Fibroblast of upper back skin (primary cell): ENCODE results near the gene PBX3.
A peak's percentile ranks its signal among the peaks of the same experiment; 100 is the strongest.

Experiments used
- DNase-seq: peaks from one replicate; pipeline ENCODE4 v3.0.0-alpha.2; 2013

Gene PBX3

DNA sequence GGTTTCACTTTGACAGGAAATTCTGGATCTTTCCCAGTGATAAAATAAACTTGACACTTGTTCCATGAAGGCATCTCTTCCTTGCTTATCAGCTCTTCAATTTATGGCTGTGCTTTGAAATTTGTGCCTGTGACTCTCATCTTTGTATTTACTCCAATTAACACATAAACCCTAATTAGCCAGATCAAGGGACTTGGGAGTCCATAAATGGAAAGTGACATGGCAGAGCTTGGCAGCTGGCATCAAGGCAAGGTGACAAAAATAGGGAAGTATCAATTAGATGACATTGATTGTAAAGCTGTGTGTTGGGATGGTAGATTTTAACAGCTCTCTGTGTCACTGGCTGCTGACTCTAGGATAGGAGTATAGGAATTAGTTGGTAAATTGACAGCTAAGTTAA lies 133.9 kb downstream of the PBX3 start:
- DNase-seq: no peak

DNA sequence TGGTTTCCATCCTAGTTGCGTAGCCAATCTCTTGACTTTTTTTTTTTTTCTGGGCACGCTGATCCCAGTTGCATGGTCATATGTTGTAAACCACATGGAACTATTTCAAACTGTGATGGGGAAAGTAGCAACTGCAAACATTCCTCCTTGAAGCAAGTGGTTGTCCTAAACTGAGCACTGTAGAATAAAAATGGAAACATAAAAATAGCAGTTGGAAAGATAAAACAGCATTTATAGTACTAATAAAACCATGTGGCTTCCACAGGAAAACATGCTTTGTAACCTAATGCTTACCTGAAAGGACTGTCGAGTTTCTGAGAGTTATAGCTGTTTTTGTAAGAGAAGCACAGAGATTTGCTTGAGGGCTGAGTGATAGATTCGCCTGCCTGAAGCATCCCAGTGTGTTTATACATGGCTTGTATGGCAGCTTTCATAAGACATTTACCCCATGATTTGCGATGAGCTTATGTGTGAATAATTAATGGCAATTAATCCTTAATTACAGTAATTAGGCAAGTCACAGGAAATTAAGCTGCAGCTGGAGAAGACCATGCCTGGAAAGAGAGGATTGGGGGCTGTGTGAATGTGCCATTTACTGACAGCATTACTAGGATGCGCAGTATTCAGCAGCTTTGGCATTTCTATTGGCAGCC lies 136.5 kb downstream of the PBX3 start:
- DNase-seq: no peak

DNA sequence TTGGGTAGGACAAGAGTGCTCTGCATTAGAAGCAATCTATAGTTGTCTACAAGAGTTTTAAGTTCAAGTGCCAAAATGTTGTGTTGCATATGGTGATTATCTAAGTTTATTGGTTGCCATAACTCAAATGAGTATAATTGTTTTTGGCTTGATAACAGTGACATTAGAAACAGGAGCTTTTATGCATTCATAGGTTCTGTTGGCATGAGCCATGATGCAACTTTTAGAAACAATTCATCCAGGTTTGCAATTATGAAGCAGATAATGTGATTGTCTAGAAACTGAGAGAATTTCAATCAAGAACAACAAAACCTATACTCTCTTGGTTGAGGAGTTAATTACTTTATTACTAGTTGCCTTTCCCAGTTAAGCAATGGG lies 137.0 kb downstream of the PBX3 start:
- no peak for DNase-seq

DNA sequence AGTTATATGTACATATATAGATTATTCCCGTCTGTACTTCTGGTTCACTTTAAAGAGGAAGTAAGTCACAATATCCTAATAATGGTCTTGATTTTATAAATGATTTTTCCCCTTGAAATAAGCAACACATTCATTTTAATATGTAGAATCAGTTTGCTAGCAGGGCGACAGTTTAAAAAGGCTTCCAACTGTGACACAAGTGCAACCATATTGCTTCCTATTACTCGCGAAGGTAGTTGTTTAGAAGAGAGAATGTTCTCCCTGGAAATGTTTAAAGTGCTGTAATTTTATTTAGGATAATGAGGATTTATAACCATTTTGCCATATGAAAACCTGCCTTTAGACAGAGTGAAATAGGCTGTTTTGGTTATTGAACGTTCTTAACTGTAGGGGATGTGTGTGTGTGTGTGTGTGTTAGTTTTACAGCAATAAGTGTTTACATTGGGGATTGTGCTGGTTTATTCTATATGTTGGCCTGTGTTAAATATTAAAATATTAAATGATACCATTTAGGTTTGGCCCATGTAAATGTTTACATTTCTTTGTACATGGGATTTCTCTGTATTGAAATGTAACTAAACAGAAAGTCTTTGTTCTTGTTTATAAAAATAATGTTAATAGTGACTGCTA lies 138.3 kb downstream of the PBX3 start:
- no peak for DNase-seq

DNA sequence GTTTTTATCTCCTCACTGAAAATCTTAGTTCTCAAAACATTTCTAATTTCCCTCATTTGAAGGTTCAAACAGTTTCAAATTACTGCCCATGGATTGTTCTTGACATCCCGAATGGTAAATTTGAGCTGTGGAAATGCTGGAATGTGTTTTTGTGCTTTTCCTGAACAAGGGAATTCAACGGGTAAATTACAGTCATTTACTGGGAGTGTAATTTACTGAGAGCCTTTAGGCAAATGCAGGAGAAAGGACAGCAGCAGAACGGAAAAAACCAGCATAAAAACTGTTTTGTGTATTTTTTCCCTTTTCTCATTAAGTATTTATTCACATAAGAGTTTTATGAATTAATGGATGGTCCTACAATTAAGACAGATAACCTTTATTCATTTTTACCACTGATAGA lies 139.2 kb downstream of the PBX3 start:
- DNase-seq: no peak

DNA sequence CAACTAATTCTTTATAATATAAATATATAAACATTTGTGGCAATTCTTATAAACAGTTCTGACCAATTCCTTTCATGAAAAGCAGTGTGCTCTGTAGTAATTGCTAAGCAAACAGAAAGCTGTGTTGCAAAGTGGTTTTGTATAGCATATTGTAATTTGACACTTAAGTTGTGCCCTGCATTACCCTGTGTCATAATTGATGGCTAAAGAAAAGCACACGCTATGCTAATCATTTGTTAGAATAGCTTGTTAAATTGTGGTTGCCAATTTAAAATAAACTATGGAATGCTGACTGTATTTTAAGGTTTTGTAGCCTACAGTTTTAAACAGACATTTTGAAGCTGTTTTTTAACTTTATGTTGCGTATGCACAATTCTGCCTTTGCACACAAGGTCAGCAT lies 140.0 kb downstream of the PBX3 start:
- DNase-seq: no peak

DNA sequence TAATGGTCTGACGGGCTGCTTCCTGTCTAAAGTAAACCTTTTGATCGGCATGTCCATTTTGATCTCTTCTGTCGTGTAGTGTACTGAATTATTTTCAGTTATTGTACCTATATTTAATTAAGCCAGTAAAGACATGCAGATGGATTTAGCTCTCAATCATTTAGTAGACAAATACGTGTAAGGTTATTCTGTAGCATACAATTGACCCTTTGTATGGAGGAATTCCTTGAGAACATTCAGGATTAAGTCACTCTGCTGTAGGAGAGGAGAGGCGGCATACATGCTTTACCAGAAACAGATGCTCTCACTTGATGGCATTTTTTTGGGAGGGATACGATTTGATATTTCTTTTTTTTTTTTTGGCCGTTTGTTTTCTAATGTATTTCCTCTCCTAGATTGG lies 141.0 kb downstream of the PBX3 start:
- DNase-seq: peak; percentile 41

DNA sequence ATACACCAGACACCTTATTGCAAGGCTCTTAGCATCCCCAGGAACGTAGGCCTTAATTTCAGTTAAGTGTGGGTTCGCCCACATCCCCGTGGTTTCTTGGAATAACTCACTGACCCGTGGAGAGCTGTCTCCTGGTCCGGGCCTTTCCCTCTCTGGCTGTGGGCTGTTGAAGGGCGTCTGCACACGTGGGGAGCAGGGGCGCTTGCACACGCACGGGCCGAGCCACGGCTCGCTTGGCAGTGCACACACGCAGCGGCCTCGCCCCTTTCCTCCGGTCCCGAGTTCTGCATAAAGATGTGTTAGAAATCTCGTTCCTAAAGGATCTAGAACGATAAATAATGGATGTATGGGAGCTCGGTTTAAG lies 141.9 kb downstream of the PBX3 start:
- DNase-seq: no peak

DNA sequence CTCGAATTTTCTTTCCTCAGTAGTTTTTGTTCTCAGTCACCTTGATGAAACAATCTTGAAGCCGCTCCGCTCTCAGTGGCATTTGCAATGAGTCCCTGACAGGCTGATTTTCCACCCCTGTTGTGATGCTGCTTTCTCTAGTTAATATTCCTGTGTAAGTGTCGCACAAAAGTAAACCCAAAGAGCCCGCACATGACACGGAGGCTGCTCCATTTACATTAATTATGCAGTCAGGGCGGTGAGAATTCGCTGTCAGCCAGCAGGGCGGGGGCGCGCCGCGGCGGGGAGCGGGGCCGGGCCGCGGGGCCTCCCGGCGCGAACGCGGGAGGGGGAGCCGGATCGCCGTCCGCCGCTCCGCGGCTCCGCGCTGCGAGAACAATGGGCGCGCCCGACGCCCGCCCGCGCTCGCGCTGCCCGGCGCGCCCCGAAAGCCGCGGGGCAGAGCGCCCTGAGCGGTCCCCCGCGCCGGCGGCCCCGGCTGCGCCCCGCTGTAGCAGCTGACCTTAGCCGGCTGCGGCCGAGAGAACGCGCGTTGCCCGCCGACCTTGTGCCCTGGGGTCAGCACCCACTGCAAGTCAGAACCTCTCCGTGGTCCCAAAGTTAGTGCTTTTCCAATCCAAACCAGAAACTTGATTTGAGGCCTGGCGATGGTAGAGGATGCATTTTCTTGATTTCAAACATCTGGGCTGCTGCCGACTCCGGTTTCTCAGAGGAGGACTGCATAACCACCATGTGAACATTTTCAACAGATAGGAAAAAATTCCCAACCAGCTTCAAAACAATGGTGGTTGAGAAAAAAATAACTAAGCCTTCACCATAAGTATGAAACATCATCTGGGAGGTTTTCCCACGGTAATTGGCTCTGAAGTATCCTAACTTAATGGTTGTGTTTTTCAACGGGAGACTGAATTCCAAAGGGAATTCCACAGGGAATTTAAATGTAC lies 142.6 kb downstream of the PBX3 start:
- DNase-seq: peak; percentile 55

DNA sequence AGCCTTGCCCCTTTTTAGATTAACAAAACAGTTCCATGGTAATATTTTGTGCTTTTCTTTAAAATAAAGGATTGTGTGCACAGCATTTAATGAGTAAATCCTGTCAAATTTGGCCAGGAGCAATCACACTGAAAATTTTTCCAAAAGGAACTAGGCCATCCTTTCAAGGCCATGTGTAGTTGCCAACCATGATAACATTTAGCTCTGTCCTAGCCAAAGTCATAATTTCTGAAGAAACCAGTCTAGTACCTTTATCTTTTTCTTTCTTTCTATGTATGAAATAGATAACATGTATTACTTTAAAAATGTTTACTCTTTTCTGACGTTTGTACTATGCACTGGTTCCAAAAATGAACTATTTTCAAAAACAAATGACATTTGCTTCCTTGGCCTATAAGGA lies 143.7 kb downstream of the PBX3 start:
- no peak for DNase-seq

DNA sequence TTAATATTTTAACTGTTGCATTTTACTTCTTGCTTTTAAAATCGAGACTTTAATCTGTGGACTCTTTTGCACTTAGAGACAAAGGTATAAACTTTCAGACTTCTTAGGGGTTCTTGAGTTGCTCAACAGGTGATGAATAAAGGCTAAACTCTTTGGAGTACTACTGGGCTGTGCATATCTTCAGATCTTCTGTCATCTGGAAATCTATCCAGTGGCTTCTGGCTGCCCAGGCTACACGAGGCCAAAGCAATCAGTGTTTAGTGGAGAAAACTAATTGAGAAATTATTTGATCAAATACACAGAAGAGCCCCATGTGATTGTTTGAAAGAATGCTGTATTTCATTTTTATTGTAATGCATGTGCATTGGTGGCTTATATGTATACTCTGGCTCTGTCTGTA lies 146.1 kb downstream of the PBX3 start:
- no peak for DNase-seq

DNA sequence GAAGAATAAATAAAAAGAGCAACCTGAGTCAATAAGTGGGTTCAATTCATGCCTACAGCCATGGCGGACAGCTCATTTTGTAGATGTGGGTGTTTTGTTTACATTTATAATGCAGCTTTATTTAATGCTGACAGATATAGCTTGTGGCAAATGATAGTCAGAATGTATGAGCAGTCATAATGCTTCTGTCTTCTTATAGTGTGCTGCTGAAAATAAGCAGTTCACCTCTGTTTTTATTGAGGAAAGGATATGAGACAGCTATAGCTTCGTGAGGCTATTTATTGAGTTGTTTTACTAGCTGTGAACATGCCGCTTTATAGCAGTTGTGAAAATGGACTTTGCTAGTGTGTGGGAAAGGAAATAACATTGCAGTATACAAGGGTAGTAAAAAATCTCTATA lies 147.4 kb downstream of the PBX3 start:
- DNase-seq: no peak

DNA sequence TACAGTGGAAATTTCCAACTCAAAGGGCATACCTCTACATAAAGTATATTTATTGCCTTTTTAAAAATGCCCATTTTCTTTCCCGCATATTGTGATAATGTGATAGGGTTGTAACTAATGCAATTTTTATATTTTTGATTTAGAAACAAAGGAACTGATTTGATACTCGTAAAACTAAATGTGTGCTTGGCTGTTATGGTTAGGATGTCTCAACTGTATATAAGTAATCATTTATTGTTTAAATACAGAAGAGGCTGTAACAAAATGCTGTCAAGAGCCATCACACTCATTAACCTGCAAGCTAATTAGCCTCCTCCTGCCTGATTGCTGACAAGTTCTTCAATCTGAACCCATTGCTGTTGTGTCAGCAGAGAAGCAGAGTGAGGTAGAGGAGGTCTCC lies 149.2 kb downstream of the PBX3 start:
- no peak for DNase-seq

DNA sequence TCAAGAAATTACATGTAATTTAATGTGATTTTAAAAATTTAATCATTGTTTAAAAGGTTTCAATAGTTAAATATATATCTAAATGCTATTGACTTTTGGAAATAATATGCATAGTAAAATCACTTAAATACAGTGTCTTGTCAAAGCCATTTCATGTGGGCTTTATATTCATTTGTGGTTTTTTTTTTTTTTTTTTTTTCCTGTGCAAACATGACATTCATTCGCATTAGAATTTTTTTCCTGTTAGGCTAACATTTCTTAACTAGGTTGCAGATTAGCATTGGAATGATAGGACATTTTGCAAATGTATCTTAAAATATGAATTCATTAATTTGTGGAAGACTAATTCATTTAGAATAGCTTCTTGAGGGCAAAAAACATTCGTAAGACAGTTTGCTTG lies 149.8 kb downstream of the PBX3 start:
- no peak for DNase-seq

DNA sequence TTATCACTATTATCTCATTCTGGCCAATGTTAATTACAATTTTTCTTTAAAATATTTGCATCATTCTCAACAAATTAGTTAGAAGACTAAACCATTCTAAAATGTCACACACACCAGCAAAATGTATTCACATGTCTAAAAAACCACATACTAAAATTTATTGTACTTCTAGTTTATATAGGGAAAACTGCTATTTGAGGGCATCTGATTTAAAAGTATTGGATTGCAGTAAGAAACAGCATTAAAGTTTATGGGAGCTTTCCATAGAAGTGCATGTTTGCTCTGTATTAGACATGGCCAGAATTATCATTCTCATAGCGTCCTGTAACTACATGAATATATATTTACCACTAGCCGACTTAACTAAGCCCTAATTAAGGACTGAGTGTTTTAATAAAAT lies 150.3 kb downstream of the PBX3 start:
- no peak for DNase-seq

DNA sequence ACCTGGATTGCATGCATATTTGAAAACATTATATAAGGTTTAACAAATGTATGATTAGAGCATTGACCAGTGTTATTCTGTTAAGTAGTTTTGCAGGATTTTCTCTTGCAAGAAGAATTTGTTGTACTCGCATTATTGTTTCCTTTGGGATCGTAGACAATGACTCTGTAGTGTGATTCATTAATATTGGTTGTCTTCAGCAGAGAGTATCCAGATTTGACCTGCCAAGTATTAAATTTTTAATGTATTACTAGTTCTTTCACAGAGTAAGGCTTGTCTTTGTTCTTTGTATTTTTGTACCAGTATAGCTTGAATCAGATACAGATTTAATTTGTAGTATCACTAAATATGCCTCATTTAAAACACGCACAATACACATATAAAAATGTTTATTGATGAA lies 155.0 kb downstream of the PBX3 start:
- no peak for DNase-seq

DNA sequence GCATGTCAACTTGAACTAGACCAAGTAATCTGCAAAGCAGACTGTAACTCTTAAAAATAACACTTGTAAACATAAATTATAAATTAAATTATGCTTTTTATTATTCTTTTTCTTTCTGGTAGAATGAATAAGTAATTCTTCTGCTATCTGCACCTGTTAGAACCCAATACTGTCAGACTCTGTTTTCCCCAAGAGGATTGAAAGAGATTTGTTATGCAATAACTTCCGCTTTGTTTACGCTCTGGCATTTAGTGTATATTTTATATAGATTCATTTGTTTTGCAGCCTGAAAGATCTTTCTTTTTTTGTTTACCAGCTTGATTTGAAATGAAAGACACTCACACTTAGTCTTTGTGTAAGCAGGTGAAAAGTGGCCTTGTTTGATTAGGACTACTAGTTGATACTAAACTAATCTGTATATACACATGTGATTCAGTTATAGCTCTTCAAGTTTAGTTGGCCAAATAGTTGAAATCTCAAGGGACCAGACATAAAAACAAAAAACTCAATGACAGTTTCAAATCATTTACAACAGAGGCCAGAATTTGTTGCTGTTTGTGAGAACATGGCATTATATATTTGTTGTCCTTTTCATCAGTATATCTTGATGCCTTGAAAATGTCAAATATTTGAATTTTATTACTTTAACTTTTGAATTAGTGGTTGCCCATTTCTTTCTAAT lies 155.8 kb downstream of the PBX3 start:
- DNase-seq: no peak

DNA sequence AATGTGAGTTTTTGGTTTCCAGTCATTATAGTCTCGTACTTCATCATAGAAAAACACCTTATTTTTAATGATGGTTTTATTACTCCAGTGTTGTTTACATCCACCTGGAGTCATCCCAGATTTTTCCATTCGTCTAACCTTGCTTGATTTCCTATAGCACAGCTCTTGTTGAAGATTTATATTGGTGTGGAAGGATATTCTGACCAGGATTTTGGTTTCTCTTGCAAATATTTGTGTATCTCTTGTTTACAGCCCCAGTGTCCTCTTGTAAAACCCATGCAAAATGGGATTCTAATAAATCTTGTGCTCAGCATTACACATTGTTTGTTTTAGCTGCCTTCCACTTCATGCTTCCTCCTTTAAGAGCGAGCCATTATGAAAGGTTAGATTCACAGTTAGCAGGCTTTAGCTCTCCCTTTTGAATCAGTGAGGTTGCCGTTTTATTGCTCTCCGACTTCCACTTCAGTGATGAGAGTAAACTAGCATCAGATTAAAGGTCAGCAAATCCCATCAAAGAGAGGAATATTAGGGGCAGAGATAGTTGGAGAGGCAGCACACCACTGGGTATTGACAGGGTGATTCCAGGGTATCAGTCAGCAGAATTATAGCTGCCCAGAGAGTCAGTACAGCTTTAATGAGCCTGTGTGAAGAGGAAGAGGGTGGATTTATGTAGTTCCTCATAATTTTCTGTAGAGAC lies 157.1 kb downstream of the PBX3 start:
- no peak for DNase-seq

DNA sequence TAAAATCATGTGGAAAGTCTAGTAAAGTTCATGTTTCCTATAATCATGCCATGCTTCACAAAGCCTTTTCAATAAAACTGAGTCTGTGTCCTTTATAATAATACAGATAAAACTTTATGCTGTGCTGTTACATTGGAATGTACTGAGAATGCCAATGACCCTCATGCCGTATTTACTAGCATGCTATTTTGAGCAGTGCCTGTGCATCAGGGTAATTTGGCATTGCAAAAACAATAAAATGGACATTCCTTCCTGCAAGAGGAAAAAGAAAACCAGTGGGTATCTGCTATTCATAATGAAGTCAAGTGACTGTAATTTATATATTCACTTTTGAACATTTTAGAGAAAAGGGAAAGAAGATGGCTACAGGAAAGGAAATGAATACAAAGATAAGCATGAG lies 159.0 kb downstream of the PBX3 start:
- peak; percentile 61 for DNase-seq

DNA sequence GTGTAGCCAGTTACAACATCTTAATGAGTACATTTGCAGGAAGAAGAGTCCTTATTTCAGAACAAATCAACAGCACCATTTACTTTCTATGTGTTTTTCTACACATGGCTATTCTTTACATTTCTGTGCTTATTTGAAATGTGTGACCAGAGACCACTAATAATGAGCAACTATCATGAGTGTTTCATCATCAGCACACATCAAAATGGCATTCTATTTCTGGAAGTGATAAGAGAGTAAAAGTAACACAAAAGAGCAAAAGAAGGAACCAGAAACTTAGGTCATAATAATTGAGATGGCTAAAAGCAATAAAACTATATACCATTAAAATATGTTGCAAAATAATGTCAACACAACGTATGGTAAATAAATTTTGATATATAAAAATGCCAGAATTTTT lies 159.7 kb downstream of the PBX3 start:
- no peak for DNase-seq

DNA sequence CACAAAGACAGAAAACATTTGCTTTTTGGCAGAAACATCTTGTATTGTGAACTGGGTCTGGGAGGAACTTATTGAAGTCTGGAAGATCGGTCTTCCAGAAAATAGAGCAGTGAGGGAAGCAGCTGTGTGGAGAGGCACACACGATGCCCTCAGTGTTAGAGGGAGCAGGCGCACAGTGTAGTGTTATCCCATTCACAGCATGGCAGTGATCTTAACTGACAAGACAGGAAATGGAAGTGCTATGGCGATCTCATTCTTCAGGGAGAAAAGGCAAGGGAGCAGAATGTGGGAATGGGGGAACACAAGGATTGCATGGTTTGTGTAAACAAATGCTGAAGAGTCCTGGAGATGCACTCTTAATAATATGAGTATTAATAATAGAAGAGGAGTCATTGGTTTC lies 161.0 kb downstream of the PBX3 start:
- DNase-seq: no peak

DNA sequence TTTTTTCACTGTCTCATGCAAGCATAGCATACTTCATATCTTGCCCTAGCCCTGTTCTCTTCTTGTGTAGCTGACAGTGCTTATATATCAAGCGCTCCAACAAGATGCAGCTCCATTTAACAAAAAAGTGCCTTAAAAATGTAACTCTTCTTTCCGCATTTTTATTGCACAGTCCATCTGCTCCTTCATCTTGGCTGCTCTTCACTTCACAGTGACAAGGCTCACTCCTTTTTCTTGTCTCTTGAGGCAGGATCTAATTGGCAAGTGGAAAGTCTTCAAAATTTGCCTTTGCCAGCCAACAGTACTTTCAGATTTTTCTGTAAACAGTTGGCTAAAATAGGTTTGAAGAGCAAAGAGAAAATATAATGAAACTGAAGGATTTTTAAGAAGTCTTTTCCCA lies 161.8 kb downstream of the PBX3 start:
- DNase-seq: no peak

DNA sequence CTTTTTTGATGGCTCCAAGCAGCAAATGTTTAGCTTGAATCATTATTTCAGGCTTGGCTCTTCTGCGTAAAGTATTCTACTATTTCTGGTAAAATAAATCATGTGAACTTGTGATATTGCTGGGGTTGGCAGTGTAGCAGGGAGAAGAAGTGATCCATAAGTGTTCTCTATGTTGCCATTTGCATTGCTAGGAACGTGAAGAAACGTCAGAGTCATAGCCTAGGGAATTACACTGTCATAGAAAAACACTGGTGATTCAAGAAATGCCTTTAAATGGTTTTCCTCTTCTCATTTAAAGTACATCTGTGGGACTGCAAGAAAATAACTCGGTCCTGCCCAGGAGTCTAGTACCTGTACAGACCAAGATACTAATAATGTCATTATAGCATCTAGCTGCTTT lies 162.3 kb downstream of the PBX3 start:
- no peak for DNase-seq
